H9 (cell line): ENCODE measurements around the gene ORAI1. TPM values are rescaled to one million over a fixed set of nuclear protein-coding genes. Genes with fewer than 3 reads are reported as not detected.

Experiments
- DNase-seq: peaks from one replicate; pipeline ENCODE4 v3.0.0-alpha.2; 2017
- H2AFZ ChIP-seq: one replicate; pipeline ENCODE4 v1.6.1; 2013; ENCODE audit warnings: mild to moderate bottlenecking, low read length, control low read depth, moderate library complexity
- H2AK5ac ChIP-seq: 2 replicates; pipeline ENCODE4 v1.6.1; 2013; ENCODE audit warnings: low read length, control low read depth, mixed read lengths; ENCODE audit not compliant: insufficient read length
- H2BK120ac ChIP-seq: one replicate; pipeline ENCODE4 v1.6.1; 2013; ENCODE audit warnings: low read depth, mild to moderate bottlenecking, low read length, control low read depth, inconsistent platforms; ENCODE audit not compliant: poor library complexity, severe bottlenecking
- H2BK12ac ChIP-seq: 2 replicates; pipeline ENCODE4 v1.6.1; 2013; ENCODE audit warnings: low read length, control low read depth, mixed read lengths, low read depth; ENCODE audit not compliant: insufficient read length
- H2BK15ac ChIP-seq: 2 replicates; pipeline ENCODE4 v1.6.1; 2013; ENCODE audit warnings: low read depth, low read length, control low read depth
- H2BK20ac ChIP-seq: one replicate; pipeline ENCODE4 v1.6.1; 2013; ENCODE audit warnings: low read depth, mild to moderate bottlenecking, low read length, control low read depth, inconsistent platforms; ENCODE audit not compliant: poor library complexity, severe bottlenecking
- H2BK5ac ChIP-seq: 2 replicates; pipeline ENCODE4 v1.6.1; 2013; ENCODE audit warnings: low read length, control low read depth, mixed read lengths; ENCODE audit not compliant: insufficient read length
- H3K14ac ChIP-seq: 2 replicates; pipeline ENCODE4 v1.6.1; 2013; ENCODE audit warnings: low read length, control low read depth; ENCODE audit not compliant: insufficient read depth
- H3K18ac ChIP-seq: 2 replicates; pipeline ENCODE4 v1.6.1; 2013; ENCODE audit warnings: low read depth, mild to moderate bottlenecking, mixed read lengths, low read length, control low read depth; ENCODE audit not compliant: insufficient read length
- H3K23ac ChIP-seq: 2 replicates; pipeline ENCODE4 v1.6.1; 2013; ENCODE audit warnings: low read length, control low read depth, mixed read lengths, low read depth; ENCODE audit not compliant: insufficient read length
- H3K23me2 ChIP-seq: 2 replicates; pipeline ENCODE4 v1.6.1; 2013; ENCODE audit warnings: low read depth, mild to moderate bottlenecking, mixed read lengths, low read length, control low read depth; ENCODE audit not compliant: insufficient read length, poor library complexity, severe bottlenecking
- H3K27ac ChIP-seq: 2 replicates; pipeline ENCODE4 v1.5.1; 2013; ENCODE audit warnings: low read length, control low read depth, mixed read lengths, low read depth; ENCODE audit not compliant: insufficient read length
- H3K27me3 ChIP-seq: 2 replicates; pipeline ENCODE4 v1.6.1; 2013; ENCODE audit warnings: low read length, control low read depth, inconsistent platforms; ENCODE audit not compliant: insufficient read depth
- H3K4ac ChIP-seq: 2 replicates; pipeline ENCODE4 v1.6.1; 2013; ENCODE audit warnings: low read depth, mild to moderate bottlenecking, control low read depth, inconsistent platforms, low read length, moderate library complexity
- H3K4me1 ChIP-seq: 2 replicates; pipeline ENCODE4 v1.6.1; 2013; ENCODE audit warnings: low read length, control low read depth, inconsistent platforms; ENCODE audit not compliant: insufficient read depth
- H3K4me2 ChIP-seq: 2 replicates; pipeline ENCODE4 v1.6.1; 2013; ENCODE audit warnings: low read length, control low read depth, mixed read lengths; ENCODE audit not compliant: insufficient read length, insufficient read depth
- H3K56ac ChIP-seq: 2 replicates; pipeline ENCODE4 v1.6.1; 2013; ENCODE audit warnings: low read depth, mild to moderate bottlenecking, mixed read lengths, low read length, control low read depth; ENCODE audit not compliant: insufficient read length
- H3K79me1 ChIP-seq: 2 replicates; pipeline ENCODE4 v1.6.1; 2013; ENCODE audit warnings: low read depth, mild to moderate bottlenecking, moderate library complexity, low read length, control low read depth, inconsistent platforms; ENCODE audit not compliant: insufficient read depth, poor library complexity, severe bottlenecking
- H3K79me2 ChIP-seq: 2 replicates; pipeline ENCODE4 v1.6.1; 2013; ENCODE audit warnings: low read length, control low read depth, inconsistent platforms; ENCODE audit not compliant: insufficient read depth
- H3K9ac ChIP-seq: 2 replicates; pipeline ENCODE4 v1.6.1; 2013; ENCODE audit warnings: low read length, control low read depth, mixed read lengths; ENCODE audit not compliant: insufficient read length; ENCODE audit errors: extremely low read depth
- H3K9me3 ChIP-seq: one replicate; pipeline ENCODE4 v1.6.1; 2013; ENCODE audit warnings: low read depth, low read length, inconsistent platforms; ENCODE audit not compliant: control insufficient read depth
- H3T11ph ChIP-seq: one replicate; pipeline ENCODE4 v1.6.1; 2013; ENCODE audit warnings: mild to moderate bottlenecking, low read length, control low read depth, inconsistent platforms
- H4K20me1 ChIP-seq: one replicate; pipeline ENCODE4 v1.6.1; 2013; ENCODE audit not compliant: control insufficient read depth, insufficient read length, insufficient read depth
- H4K5ac ChIP-seq: 2 replicates; pipeline ENCODE4 v1.6.1; 2013; ENCODE audit warnings: low read depth, mild to moderate bottlenecking, mixed read lengths, low read length, control low read depth; ENCODE audit not compliant: insufficient read length
- H4K8ac ChIP-seq: replicated peaks from 2 replicates; pipeline ENCODE4 v1.6.1; 2013; ENCODE audit warnings: low read length, control low read depth, mixed read lengths, low read depth; ENCODE audit not compliant: insufficient read length
- H4K91ac ChIP-seq: 2 replicates; pipeline ENCODE4 v1.6.1; 2013; ENCODE audit warnings: low read depth, mild to moderate bottlenecking, moderate library complexity, mixed read lengths, low read length, control low read depth; ENCODE audit not compliant: insufficient read length
- H3K27ac Mint-ChIP-seq, 3 experiments: 2 replicates in 2 of 3; 3 replicates in 1 of 3; pipeline ENCODE4 v1.8.0; 2020 to 2021; ENCODE audit warnings: mixed read lengths in 3 of 3, mild to moderate bottlenecking in 1 of 3, moderate library complexity in 1 of 3
- H3K27me3 Mint-ChIP-seq: 2 replicates; pipeline ENCODE4 v1.8.0; 2021; ENCODE audit warnings: low read depth, mild to moderate bottlenecking, moderate library complexity, mixed read lengths
- H3K36me3 Mint-ChIP-seq, 3 experiments: 2 replicates in 2 of 3; 3 replicates in 1 of 3; pipeline ENCODE4 v1.8.0; 2020 to 2021; ENCODE audit warnings: low read depth in 3 of 3, mixed read lengths in 3 of 3; ENCODE audit not compliant: insufficient read depth in 1 of 3
- H3K4me1 Mint-ChIP-seq, 2 experiments: 2 replicates each; pipeline ENCODE4 v1.8.0; 2020; ENCODE audit warnings: mixed read lengths in 2 of 2
- H3K4me3 Mint-ChIP-seq, 2 experiments: 2 replicates in 1 of 2; 3 replicates in 1 of 2; pipeline ENCODE4 v1.8.0; 2020 to 2021; ENCODE audit warnings: mild to moderate bottlenecking in 2 of 2, mixed read lengths in 2 of 2, moderate library complexity in 1 of 2
- H3K9me3 Mint-ChIP-seq, 2 experiments: 2 replicates in 1 of 2; 3 replicates in 1 of 2; pipeline ENCODE4 v1.8.0; 2020; ENCODE audit warnings: mild to moderate bottlenecking in 2 of 2, mixed read lengths in 2 of 2, moderate library complexity in 1 of 2
- CTCF ChIP-seq: fragments of 200-600 bp; sonication (generic); conservative IDR thresholded peaks from 3 replicates; pipeline ENCODE4 v1.8.0; 2021; ENCODE audit warnings: antibody characterized with exemption, mild to moderate bottlenecking
- WGBS: extraction: QIAGEN DNeasy Blood & Tissue Kit; methylation state at CpG from one replicate; pipeline ENCODE4 v1.1.7; 2013; ENCODE audit warnings: missing lambda C conversion rate, low lambda C conversion rate, mixed read lengths; ENCODE audit not compliant: insufficient read length; ENCODE audit errors: extremely low coverage; 5-methylcytosine and 5-hydroxymethylcytosine counted together
- total RNA-seq: library from RNA; stranded (reverse); gene quantifications from 2 replicates; pipeline ENCODE4 v1.2.1, GENCODE V29; 2021

ORAI1 gene
- total RNA-seq, 1 experiment from 2014 or later, result 24.7 TPM

GRCh38 chr12:121603581-121603980, 22.7 kb upstream of the ORAI1 start:
- H3K9ac ChIP-seq, result no peak overlapping the region
- H3K9me3 ChIP-seq, result no peaks in the 10 kb centered on the region
- no peak overlapping the region for H3K4ac ChIP-seq
- Mint-ChIP-seq H3K27me3 (no peaks in the 10 kb centered on the region), H3K9me3 (peaks cover 0 to 4% of the 10 kb centered on the region in 2 experiments; a peak in 2 of 5 replicates), H3K4me3 (no peak overlapping the region), H3K36me3 (peaks cover 0 to 2% (median 0%) of the 10 kb centered on the region in 3 experiments; a peak in 3 of 7 replicates), H3K4me1 (no peaks in the 10 kb centered on the region; a peak in 1 of 4 replicates), H3K27ac (no peak overlapping the region)
- no peak overlapping the region for H2AK5ac ChIP-seq
- no CpG with 5 or more reads among the region's 6 CpGs for WGBS
- H2BK120ac ChIP-seq, result no peak overlapping the region
- H2BK5ac ChIP-seq, result no peak overlapping the region
- H3K14ac ChIP-seq, result no peak overlapping the region
- H2BK12ac ChIP-seq, result no peak overlapping the region
- no peak overlapping the region for H3K4me2 ChIP-seq
- H4K8ac ChIP-seq, result no peak overlapping the region
- H3K27ac ChIP-seq, result no peak overlapping the region
- no peaks in the 10 kb centered on the region for H3K79me2 ChIP-seq
- no peak overlapping the region for H4K5ac ChIP-seq
- H4K20me1 ChIP-seq, result no peaks in the 10 kb centered on the region
- H3K18ac ChIP-seq, result no peak overlapping the region
- H3K79me1 ChIP-seq, result no peaks in the 10 kb centered on the region
- H3K27me3 ChIP-seq, result no peaks in the 10 kb centered on the region
- H4K91ac ChIP-seq, result no peak overlapping the region
- H3K23ac ChIP-seq, result no peak overlapping the region
- no peak overlapping the region for H2BK15ac ChIP-seq
- no peak overlapping the region for H3K56ac ChIP-seq
- H3K23me2 ChIP-seq, result no peaks in the 10 kb centered on the region
- no peak overlapping the region for H2BK20ac ChIP-seq
- TF ChIP-seq CTCF, result no peak
- H2AFZ ChIP-seq, result no peak overlapping the region
- no peak for DNase-seq
- no peaks in the 10 kb centered on the region for H3K4me1 ChIP-seq
- no peak overlapping the region for H3T11ph ChIP-seq
